ENCODE measurements around the gene ADAM12.

ADAM12 gene

DNA sequence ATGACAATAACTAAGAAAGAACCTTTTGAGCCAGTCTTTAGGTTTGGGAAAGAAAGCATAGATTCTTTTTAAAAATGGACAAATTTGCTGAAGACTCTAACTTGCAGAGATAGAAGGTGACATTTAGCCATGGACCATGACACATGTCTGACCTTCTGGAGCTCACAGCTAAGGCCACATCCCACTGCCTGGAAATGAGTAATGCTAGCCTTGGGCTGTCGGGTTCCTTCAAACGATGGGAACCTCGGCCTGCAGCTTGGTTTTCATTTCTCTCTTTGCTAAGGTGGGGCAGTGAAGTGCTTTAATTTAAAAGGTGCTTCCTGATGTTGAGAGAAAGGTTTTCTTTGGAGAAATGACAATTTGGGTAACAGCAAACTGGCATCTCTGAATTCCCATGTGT, 268.7 kb downstream of the ADAM12 start:
- Histone ChIP-seq H3K79me2 (ENCODE audit: control insufficient read depth, low read length) (no peaks in the 10 kb centered on the region), H3K36me3 (ENCODE audit: control insufficient read depth, low read length) (no peaks in the 10 kb centered on the region), H3K9me2 (replicated peaks; ENCODE audit: control insufficient read depth, low read length) (no peaks in the 10 kb centered on the region), H3K4me1 (ENCODE audit: control insufficient read depth, low read length) (no peaks in the 10 kb centered on the region), H3K27ac (ENCODE audit: low read depth, low read length) (no peak overlapping the region), H3F3A (ENCODE audit: control insufficient read depth, insufficient read depth) (no peaks in the 10 kb centered on the region), H3K9me3 (ENCODE audit: control insufficient read depth, insufficient read depth, low read length) (no peaks in the 10 kb centered on the region), H4K20me1 (ENCODE audit: control insufficient read depth, insufficient read depth, low read depth, low read length) (no peaks in the 10 kb centered on the region), H3K27me3 (ENCODE audit: control insufficient read depth, low read length) (no peaks in the 10 kb centered on the region), H3K4me2 (ENCODE audit: low read length) (no peak overlapping the region), H3K4me3 (ENCODE audit: low read length) (no peak overlapping the region)
- TF ChIP-seq EZH2phosphoT487 (IDR thresholded peaks at IDR 0.05; ENCODE audit: borderline replicate concordance, low read length): no peak

DNA sequence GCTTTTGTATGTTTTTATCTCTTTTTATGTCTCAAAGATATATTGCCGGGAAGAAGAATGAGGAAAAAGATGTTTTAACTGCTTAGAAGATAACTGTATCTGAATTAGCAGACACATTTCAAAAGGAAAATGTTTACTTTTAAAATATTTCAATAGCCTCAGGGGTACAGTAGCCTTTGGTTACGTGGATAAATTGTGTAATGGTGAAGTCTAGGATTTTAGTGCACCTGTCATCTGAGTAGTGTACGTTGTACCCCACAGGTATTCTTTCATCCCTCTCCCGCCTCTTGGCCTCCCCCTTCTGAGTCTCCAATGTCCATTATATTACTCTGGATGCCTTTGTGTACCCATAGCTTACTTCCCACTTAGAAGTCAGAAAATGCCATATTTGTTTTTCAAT, 269.8 kb downstream of the ADAM12 start:
- no peak overlapping the region for H3K4me2 ChIP-seq (ENCODE audit: low read length)

DNA sequence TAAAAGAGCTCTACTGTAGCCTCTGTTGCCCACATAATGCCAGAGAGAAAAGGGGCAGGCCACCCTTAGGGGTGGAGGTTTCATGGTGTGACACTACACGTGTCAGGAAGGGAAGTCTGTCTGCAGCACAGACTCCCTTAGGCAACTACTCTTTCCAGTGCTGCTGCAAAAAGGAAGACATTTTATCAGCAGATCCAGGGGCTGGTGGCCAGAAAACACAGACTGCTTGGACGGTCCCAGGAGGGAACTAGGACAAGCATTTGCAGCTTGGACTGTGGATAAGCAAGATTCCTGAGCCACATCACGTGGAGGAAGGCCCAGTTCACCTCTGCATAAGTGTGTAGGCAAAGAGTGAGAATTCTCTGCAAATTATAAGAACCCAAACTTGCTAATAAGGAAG, 271.1 kb downstream of the ADAM12 start:
- Histone ChIP-seq H3K36me3 (ENCODE audit: control insufficient read depth, low read length) (no peaks in the 10 kb centered on the region), H3K27me3 (ENCODE audit: control insufficient read depth, low read length) (no peaks in the 10 kb centered on the region), H3K4me1 (ENCODE audit: control insufficient read depth, low read length) (no peaks in the 10 kb centered on the region), H3F3A (ENCODE audit: control insufficient read depth, insufficient read depth) (no peaks in the 10 kb centered on the region), H3K27ac (ENCODE audit: low read depth, low read length) (no peak overlapping the region), H4K20me1 (ENCODE audit: control insufficient read depth, insufficient read depth, low read depth, low read length) (no peaks in the 10 kb centered on the region), H3K4me3 (ENCODE audit: low read length) (no peak overlapping the region), H3K4me2 (ENCODE audit: low read length) (no peak overlapping the region), H3K79me2 (ENCODE audit: control insufficient read depth, low read length) (no peaks in the 10 kb centered on the region), H3K9me2 (replicated peaks; ENCODE audit: control insufficient read depth, low read length) (no peaks in the 10 kb centered on the region), H3K9me3 (ENCODE audit: control insufficient read depth, insufficient read depth, low read length) (no peaks in the 10 kb centered on the region)
- no peak for TF ChIP-seq EZH2phosphoT487 (IDR thresholded peaks at IDR 0.05; ENCODE audit: borderline replicate concordance, low read length)
- TF ChIP-seq, protein P1, sequence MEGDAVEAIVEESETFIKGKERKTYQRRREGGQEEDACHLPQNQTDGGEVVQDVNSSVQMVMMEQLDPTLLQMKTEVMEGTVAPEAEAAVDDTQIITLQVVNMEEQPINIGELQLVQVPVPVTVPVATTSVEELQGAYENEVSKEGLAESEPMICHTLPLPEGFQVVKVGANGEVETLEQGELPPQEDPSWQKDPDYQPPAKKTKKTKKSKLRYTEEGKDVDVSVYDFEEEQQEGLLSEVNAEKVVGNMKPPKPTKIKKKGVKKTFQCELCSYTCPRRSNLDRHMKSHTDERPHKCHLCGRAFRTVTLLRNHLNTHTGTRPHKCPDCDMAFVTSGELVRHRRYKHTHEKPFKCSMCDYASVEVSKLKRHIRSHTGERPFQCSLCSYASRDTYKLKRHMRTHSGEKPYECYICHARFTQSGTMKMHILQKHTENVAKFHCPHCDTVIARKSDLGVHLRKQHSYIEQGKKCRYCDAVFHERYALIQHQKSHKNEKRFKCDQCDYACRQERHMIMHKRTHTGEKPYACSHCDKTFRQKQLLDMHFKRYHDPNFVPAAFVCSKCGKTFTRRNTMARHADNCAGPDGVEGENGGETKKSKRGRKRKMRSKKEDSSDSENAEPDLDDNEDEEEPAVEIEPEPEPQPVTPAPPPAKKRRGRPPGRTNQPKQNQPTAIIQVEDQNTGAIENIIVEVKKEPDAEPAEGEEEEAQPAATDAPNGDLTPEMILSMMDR (IDR thresholded peaks at IDR 0.05; ENCODE audit: low read depth, low read length, poor library complexity, severe bottlenecking): no peak

More for the DNA sequence above, 269.8 kb downstream of the ADAM12 start:
- Histone ChIP-seq H3K4me3 (ENCODE audit: low read length) (no peak overlapping the region), H3K27ac (ENCODE audit: low read depth, low read length) (no peak overlapping the region), H3K9me3 (ENCODE audit: control insufficient read depth, insufficient read depth, low read length) (no peaks in the 10 kb centered on the region), H3K79me2 (ENCODE audit: control insufficient read depth, low read length) (no peaks in the 10 kb centered on the region), H3K27me3 (ENCODE audit: control insufficient read depth, low read length) (no peaks in the 10 kb centered on the region), H3K36me3 (ENCODE audit: control insufficient read depth, low read length) (no peaks in the 10 kb centered on the region), H3K4me1 (ENCODE audit: control insufficient read depth, low read length) (no peaks in the 10 kb centered on the region), H3K9me2 (replicated peaks; ENCODE audit: control insufficient read depth, low read length) (no peaks in the 10 kb centered on the region), H4K20me1 (ENCODE audit: control insufficient read depth, insufficient read depth, low read depth, low read length) (no peaks in the 10 kb centered on the region), H3F3A (ENCODE audit: control insufficient read depth, insufficient read depth) (no peaks in the 10 kb centered on the region)
- TF ChIP-seq EZH2phosphoT487 (IDR thresholded peaks at IDR 0.05; ENCODE audit: borderline replicate concordance, low read length): no peak
- TF ChIP-seq, protein P1 (IDR thresholded peaks at IDR 0.05; ENCODE audit: low read depth, low read length, poor library complexity, severe bottlenecking): no peak

DNA sequence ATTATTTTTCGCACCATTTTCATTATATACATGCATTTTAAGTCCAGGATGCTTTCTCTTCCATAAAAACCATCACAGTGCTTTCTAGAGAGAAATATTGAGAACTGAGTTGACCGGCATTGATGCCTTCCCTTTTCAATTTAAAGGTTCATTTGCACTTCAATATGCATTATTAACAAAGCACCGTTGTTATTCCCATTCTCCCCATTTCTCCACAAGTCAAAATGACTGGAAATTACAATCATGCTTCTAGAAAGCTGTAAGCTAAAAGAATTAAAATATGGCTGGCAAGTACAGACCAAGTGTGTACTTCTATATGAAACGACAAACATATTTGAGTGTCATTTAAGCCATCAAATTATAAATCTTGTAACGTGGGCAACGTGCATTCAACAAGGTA, 272.4 kb downstream of the ADAM12 start:
- no peaks in the 10 kb centered on the region for H4K20me1 ChIP-seq (ENCODE audit: control insufficient read depth, insufficient read depth, low read depth, low read length)
- H3K9me3 ChIP-seq (ENCODE audit: control insufficient read depth, insufficient read depth, low read length): no peaks in the 10 kb centered on the region
- H3K4me2 ChIP-seq (ENCODE audit: low read length): no peak overlapping the region
- no peaks in the 10 kb centered on the region for H3K79me2 ChIP-seq (ENCODE audit: control insufficient read depth, low read length)
- H3K9me2 ChIP-seq (replicated peaks; ENCODE audit: control insufficient read depth, low read length): no peaks in the 10 kb centered on the region
- no peak overlapping the region for H3K27ac ChIP-seq (ENCODE audit: low read depth, low read length)
- H3K4me3 ChIP-seq (ENCODE audit: low read length): no peak overlapping the region
- no peaks in the 10 kb centered on the region for H3F3A ChIP-seq (ENCODE audit: control insufficient read depth, insufficient read depth)
- no peaks in the 10 kb centered on the region for H3K27me3 ChIP-seq (ENCODE audit: control insufficient read depth, low read length)
- TF ChIP-seq, protein P1 (IDR thresholded peaks at IDR 0.05; ENCODE audit: low read depth, low read length, poor library complexity, severe bottlenecking): no peak
- TF ChIP-seq EZH2phosphoT487 (IDR thresholded peaks at IDR 0.05; ENCODE audit: borderline replicate concordance, low read length): no peak
- H3K4me1 ChIP-seq (ENCODE audit: control insufficient read depth, low read length): no peaks in the 10 kb centered on the region
- no peaks in the 10 kb centered on the region for H3K36me3 ChIP-seq (ENCODE audit: control insufficient read depth, low read length)

Measured in DOHH2 (cell line).